HCEC 1CT (cell line): ENCODE measurements around the gene AGPAT4.

ENCODE experiments used
- DNase-seq: peaks from one replicate; pipeline ENCODE4 v3.0.0-alpha.2; 2017

AGPAT4 gene

GRCh38 chr6:161162722-161163121 lies 111.1 kb downstream of the AGPAT4 start:
- DNase-seq, result no peak

- DNase-seq, result no peak
Observed at GRCh38 chr6:161161889-161162624, 111.8 kb downstream of the AGPAT4 start.

DNA sequence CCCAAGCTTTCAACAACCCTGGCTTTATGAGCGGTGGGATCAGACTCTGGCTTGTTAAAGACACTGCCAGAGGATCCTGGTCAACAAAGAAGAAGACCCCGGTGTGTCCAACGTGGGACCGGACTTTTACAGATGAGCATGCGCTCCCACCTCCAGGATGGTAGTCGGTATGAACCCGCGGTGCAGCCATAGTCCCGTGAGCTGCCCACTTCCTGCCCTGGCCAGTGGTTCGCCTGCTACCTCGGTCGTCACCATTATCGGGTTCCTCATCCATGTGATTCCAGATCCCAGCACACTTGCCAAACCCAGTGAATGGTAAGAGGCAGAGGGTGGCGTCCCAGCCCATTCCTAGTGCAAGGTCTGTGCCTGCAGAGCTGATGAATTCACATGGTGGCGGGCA lies 112.7 kb downstream of the AGPAT4 start:
- DNase-seq, result no peak

GRCh38 chr6:161154796-161155335 lies 119.0 kb downstream of the AGPAT4 start:
- no peak for DNase-seq

DNA sequence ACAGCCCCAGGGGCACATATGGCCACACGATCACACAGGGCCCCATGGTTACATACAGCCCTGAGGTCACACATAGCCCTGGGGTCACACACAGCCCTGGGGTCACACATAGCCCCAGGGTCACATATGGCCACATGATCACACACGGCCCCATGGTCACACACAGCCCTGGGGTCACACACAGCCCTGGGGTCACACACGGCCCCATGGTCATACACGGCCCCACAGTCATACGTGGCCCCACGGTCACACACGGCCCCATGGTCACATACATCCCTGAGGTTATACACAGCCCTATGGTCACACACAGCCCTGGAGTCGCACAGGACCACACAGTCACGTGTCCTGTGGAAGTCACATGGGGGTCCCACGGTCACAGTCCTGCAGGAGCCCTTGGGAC lies 120.1 kb downstream of the AGPAT4 start:
- no peak for DNase-seq

DNA sequence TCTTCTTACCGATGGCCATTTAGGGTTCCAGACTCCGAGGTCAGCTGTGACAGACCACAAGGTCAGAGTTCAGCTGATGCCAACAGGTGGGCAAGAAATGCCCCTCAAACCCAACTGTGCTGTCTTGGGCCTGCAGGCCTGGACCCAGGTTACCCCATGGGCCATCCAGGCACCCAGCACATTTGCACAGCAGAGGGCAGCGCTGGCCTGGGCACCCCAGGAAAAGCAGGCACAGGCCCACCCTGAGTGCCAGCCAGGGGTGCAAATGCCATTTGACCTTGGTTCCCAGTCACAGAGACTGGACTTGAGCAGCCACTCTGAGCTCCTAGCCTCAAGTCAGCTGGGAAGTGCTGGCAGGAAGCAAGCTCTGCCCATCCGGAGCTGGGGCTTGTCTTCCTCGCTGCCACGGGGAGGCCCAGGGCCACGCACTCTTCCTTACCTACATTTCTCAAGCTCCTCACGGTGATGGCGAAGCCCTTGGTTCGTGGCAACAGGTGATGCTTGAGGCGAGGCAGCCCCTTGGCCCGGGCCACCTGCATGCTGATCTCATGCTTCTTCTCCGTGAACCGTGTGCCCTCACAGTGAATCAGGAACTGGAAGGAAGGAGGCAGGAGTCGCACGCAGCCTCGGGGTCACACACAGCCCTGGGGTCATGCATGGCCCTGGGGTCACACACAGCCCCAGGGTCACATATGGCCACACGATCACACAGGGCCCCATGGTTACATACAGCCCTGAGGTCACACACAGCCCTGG lies 120.8 kb downstream of the AGPAT4 start:
- peak; percentile 11 for DNase-seq

- DNase-seq, result no peak
Observed at GRCh38 chr6:161152527-161152862, 121.4 kb downstream of the AGPAT4 start.

DNA sequence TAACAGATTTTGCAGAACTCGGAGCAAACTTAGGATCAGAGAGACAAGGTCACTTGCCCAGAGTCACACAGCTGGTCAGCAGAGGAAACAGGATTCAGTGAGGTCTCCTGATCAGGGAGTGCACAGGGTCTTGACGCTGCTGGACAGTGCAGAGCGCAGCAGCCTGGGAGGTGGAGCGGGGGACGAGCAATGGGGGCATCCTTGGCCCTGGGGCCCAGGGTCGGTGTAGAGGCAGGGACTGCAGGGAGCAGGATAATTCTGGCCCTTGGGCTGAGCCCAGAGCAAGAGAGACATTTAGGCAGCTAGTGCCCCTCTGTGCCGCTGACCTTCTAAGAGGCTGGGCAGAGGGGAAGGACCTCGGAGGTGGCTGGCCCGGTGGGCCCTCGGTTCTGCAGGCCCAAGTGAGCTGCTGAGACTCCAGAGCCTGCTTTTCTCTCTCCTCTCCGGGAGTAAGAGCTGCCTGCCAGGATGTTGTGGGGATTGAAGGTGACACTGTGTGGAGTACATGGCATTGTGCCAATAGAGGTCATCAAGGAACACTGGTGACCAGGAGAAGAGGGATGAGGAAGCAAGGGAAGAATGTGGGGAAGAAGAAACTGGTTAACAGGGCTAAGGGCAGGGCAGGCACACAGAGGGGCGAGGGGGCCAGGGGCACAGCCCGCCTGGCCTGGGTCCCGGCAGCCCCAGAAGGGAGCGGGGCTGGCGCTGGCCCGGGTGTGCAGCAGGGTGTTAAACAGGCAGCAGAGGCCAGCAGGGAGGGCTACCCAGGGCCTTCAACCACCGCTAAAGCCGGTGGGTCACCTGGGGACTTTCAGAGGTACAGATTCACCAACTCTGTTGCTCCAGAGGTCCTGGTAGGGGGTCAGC lies 122.0 kb downstream of the AGPAT4 start:
- no peak for DNase-seq

- no peak for DNase-seq
Observed at GRCh38 chr6:161151059-161151645, 122.7 kb downstream of the AGPAT4 start.

- DNase-seq, result no peak
Observed at GRCh38 chr6:161150566-161150965, 123.3 kb downstream of the AGPAT4 start.

GRCh38 chr6:161150136-161150535 lies 123.7 kb downstream of the AGPAT4 start:
- no peak for DNase-seq

- no peak for DNase-seq
Observed at GRCh38 chr6:161143663-161144430, 130.0 kb downstream of the AGPAT4 start.

DNA sequence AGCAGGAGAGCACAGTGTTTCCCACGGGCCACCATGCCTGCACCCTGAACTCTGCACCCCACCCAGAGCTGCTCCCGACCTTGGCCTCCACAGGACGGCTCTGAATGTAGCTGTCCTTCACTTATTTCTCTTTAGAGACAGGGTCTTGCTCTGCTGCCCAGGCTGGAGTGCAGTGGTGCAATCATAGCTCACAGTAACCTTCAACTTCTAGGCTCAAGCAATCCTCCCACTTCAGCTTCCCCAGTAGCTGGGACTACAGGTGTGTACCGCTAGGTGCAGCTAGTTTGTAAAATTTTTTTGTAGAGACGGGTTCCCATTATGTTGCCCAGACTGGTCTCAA lies 130.9 kb downstream of the AGPAT4 start:
- DNase-seq, result no peak

- DNase-seq, result no peak
Observed at GRCh38 chr6:161141173-161141572, 132.7 kb downstream of the AGPAT4 start.

GRCh38 chr6:161140554-161140875 lies 133.3 kb downstream of the AGPAT4 start:
- DNase-seq, result no peak

DNA sequence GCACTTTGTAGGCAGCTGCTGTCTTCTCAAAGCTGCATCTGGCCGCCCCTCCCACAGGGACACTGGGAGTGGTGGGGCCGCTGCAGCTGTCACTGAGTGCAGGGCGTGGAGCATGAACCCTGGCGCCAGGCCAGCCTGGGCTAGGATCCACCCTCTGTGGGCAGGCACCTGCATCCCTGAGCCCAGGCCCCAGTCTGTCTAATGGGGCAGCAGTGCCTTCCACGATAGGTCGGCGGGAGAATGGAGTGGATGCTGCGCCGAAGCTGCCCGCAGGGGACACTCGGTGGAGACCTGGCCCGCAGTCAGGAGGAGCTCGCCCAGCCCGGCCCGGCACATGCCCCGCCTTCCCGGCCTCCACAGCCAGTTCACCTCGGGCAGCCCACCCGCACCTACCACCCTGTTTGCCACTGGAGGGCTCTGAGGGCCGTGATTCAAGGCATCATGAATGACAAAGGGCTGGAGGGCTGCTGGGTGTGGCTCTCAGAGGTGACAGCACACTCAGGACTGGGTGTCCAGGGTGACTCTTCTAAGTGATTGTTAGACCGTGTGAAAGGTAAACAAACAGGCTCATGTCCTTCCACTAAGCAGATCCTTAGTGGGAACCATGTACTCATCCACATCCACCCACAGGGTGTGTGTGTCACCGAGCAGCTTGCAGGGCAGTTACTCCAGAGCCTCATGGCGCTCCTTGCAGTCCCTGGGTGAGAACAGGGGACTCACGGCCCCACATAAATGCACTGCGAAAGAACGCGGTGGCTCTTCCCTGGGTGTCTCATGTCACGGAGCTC lies 133.9 kb downstream of the AGPAT4 start:
- DNase-seq, result no peak

- no peak for DNase-seq
Observed at GRCh38 chr6:161139304-161139765, 134.5 kb downstream of the AGPAT4 start.

GRCh38 chr6:161138543-161139303 lies 135.1 kb downstream of the AGPAT4 start:
- DNase-seq, result no peak

- DNase-seq, result peak; percentile 25
Observed at GRCh38 chr6:161137839-161138542, 135.9 kb downstream of the AGPAT4 start.

- DNase-seq, result no peak
Observed at GRCh38 chr6:161137320-161137719, 136.5 kb downstream of the AGPAT4 start.
